ENCODE results near the gene MOCS1. TPM values are rescaled to one million over a fixed set of nuclear protein-coding genes. Genes with fewer than 3 reads are reported as not detected.

MOCS1 gene
- total RNA-seq, 1 donor from 2014 or later = 28.6 TPM

DNA sequence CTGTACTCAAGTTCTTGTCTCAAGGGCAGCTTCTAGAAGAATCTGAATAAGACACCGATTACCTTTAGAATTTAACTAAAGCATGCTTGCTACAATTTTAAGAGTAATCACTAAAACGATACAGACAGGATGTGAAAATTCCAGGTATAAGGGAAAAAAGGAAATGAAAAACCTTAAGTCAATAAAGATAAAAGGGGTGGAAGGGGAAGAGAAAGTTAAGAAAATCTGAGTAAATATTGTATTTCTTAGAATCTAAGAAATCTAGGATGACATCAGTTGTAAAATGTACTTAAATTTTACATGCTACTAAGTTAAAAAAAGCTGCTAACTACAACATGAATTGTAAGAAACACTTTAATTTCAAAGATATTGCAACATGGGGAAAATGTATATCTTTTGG lies 30.3 kb upstream of the MOCS1 start:
- Histone ChIP-seq H3K36me3 (no peaks in the 10 kb centered on the region), H3K4me1 (no peaks in the 10 kb centered on the region), H3K4me3 (no peak overlapping the region), H3K27ac (replicated peaks) (no peak overlapping the region), H3K9me3 (replicated peaks) (no peaks in the 10 kb centered on the region), H3K27me3 (ENCODE audit: low read depth) (peaks cover 28% of the 10 kb centered on the region)
- no peak for DNase-seq
- TF ChIP-seq, protein P1, sequence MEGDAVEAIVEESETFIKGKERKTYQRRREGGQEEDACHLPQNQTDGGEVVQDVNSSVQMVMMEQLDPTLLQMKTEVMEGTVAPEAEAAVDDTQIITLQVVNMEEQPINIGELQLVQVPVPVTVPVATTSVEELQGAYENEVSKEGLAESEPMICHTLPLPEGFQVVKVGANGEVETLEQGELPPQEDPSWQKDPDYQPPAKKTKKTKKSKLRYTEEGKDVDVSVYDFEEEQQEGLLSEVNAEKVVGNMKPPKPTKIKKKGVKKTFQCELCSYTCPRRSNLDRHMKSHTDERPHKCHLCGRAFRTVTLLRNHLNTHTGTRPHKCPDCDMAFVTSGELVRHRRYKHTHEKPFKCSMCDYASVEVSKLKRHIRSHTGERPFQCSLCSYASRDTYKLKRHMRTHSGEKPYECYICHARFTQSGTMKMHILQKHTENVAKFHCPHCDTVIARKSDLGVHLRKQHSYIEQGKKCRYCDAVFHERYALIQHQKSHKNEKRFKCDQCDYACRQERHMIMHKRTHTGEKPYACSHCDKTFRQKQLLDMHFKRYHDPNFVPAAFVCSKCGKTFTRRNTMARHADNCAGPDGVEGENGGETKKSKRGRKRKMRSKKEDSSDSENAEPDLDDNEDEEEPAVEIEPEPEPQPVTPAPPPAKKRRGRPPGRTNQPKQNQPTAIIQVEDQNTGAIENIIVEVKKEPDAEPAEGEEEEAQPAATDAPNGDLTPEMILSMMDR (IDR thresholded peaks at IDR 0.05; ENCODE audit: borderline replicate concordance) = no peak
- intact Hi-C loops (cut with micrococcal nuclease) = no loop called here

- Histone ChIP-seq H3K4me3 (no peak overlapping the region), H3K9me3 (replicated peaks) (no peaks in the 10 kb centered on the region), H3K27me3 (ENCODE audit: low read depth) (peaks cover 28% of the 10 kb centered on the region), H3K36me3 (no peaks in the 10 kb centered on the region), H3K27ac (replicated peaks) (no peak overlapping the region), H3K4me1 (no peaks in the 10 kb centered on the region)
- no peak for DNase-seq
- intact Hi-C loops (cut with micrococcal nuclease) = no loop called here
- TF ChIP-seq, protein P1 (IDR thresholded peaks at IDR 0.05; ENCODE audit: borderline replicate concordance) = no peak
These were observed 29.8 kb upstream of the MOCS1 start for GRCh38 chr6:39964094-39964493.

DNA sequence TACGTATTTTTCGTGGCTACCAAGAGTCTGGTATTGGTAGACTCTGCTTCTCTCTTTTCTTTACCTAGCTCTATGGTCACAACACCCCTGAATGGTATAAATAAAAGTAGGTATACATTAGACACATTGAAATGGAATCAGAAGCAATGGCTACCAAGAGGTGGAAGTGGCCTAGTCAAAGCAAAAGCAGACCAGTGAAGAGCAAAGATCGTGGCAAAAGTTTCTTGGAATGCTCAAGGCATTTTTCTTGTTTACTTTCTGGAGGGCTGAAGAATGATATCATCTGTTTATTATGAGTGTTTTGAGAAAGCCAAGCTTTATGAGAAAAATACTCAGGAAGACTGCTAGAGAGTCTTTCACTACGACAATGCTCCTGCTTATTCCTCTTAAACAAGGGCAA lies 28.6 kb upstream of the MOCS1 start:
- TF ChIP-seq, protein P1 (IDR thresholded peaks at IDR 0.05; ENCODE audit: borderline replicate concordance) = no peak
- Histone ChIP-seq H3K4me3 (no peak overlapping the region), H3K27ac (replicated peaks) (peak overlapping the region; percentile 66), H3K36me3 (no peaks in the 10 kb centered on the region), H3K27me3 (ENCODE audit: low read depth) (peaks cover 28% of the 10 kb centered on the region), H3K4me1 (no peaks in the 10 kb centered on the region), H3K9me3 (replicated peaks) (no peaks in the 10 kb centered on the region)
- no peak for DNase-seq
- intact Hi-C loops (cut with micrococcal nuclease) = no loop called here

GRCh38 chr6:39961178-39961577 lies 26.9 kb upstream of the MOCS1 start:
- intact Hi-C loops (cut with micrococcal nuclease) = no loop called here

GRCh38 chr6:39958947-39959346 lies 24.7 kb upstream of the MOCS1 start:
- no peaks in the 10 kb centered on the region for H3K36me3 ChIP-seq
- H3K9me3 ChIP-seq (replicated peaks) = no peaks in the 10 kb centered on the region
- intact Hi-C loops (cut with micrococcal nuclease) = no loop called here
- H3K27ac ChIP-seq (replicated peaks) = no peak overlapping the region
- no peaks in the 10 kb centered on the region for H3K4me1 ChIP-seq
- peaks cover 3% of the 10 kb centered on the region for H3K27me3 ChIP-seq (ENCODE audit: low read depth)
- TF ChIP-seq, protein P1 (IDR thresholded peaks at IDR 0.05; ENCODE audit: borderline replicate concordance) = no peak
- DNase-seq = no peak
- H3K4me3 ChIP-seq = no peak overlapping the region

More at GRCh38 chr6:39961178-39961577, 26.9 kb upstream of the MOCS1 start:
- Histone ChIP-seq H3K9me3 (replicated peaks) (no peaks in the 10 kb centered on the region), H3K27ac (replicated peaks) (peak overlapping the region; percentile 66), H3K27me3 (ENCODE audit: low read depth) (peaks cover 19% of the 10 kb centered on the region), H3K36me3 (no peaks in the 10 kb centered on the region), H3K4me1 (no peaks in the 10 kb centered on the region), H3K4me3 (no peak overlapping the region)
- TF ChIP-seq, protein P1 (IDR thresholded peaks at IDR 0.05; ENCODE audit: borderline replicate concordance) = no peak
- DNase-seq = peak; percentile 25

DNA sequence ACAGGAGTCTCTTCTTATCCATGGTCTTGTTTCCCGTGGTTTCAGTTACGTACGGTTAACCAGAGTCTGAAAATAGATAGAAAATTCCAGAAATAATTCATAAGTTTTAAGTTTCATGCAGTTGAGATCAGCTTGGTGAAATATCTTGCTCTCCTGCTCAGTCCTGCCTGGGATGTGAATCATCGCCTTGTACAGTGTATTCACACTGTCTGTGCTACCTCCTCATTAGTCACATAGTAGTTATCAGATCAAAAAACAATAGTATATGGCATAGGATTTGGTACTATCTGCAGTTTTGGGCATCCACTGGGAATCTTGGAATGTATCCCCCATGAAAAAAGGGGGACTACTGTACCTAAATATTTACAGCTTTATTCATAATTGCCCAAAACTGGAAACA lies 22.7 kb upstream of the MOCS1 start:
- TF ChIP-seq, protein P1 (IDR thresholded peaks at IDR 0.05; ENCODE audit: borderline replicate concordance) = no peak
- intact Hi-C loops (cut with micrococcal nuclease) = no loop called here

More for the DNA sequence above, 22.7 kb upstream of the MOCS1 start:
- Histone ChIP-seq H3K4me3 (no peak overlapping the region), H3K9me3 (replicated peaks) (no peaks in the 10 kb centered on the region), H3K4me1 (peaks cover 9% of the 10 kb centered on the region), H3K36me3 (no peaks in the 10 kb centered on the region), H3K27me3 (ENCODE audit: low read depth) (no peaks in the 10 kb centered on the region), H3K27ac (replicated peaks) (no peak overlapping the region)
- no peak for DNase-seq
